22Rv1 (cell line): Measurements from ENCODE around the gene CDH16.

Source experiments
- ZFX ChIP-seq: fragments of 450-650 bp; IDR thresholded peaks from 2 replicates; pipeline ENCODE4 v1.6.1; 2017; ENCODE audit warnings: antibody characterized with exemption, borderline replicate concordance
- TF ChIP-seq, protein P1 (sequence below): fragments of 450-650 bp; IDR thresholded peaks from 2 replicates; pipeline ENCODE4 v1.5.1; 2017; ENCODE audit warnings: mild to moderate bottlenecking

DNA sequence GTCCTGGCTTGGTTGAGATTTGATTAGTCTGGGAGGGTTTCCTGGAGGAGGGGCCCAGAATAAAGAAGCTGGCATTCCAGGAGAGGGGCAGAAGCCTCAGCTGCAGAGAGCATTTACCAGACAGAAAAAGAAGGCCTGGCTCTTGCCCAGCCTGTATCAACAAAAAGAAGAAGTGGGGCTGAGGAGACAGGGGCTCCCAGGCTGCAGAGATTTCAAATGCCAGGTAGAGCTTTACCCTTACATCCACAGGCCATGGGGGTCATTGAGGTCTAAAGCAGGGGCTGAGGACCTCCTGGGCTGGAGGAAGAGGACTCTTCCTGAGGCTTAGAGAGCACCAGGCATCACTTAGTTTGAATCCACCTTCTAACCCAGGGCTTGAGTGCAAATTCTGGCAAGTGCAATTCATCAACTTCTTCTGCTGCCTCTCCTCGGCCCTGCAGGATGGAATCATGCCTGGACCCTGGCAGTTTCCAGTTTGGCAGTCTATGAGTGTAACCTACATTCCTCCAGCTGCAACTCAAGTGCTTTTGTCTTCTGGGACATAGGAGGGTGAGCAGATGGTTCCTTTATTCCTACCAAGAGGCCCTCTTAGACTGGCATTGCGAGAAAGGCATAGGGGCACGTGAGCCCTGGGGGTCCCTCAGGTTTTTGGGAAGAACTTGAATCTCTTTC lies 59.2 kb downstream of the CDH16 start:
- TF ChIP-seq, protein P1, sequence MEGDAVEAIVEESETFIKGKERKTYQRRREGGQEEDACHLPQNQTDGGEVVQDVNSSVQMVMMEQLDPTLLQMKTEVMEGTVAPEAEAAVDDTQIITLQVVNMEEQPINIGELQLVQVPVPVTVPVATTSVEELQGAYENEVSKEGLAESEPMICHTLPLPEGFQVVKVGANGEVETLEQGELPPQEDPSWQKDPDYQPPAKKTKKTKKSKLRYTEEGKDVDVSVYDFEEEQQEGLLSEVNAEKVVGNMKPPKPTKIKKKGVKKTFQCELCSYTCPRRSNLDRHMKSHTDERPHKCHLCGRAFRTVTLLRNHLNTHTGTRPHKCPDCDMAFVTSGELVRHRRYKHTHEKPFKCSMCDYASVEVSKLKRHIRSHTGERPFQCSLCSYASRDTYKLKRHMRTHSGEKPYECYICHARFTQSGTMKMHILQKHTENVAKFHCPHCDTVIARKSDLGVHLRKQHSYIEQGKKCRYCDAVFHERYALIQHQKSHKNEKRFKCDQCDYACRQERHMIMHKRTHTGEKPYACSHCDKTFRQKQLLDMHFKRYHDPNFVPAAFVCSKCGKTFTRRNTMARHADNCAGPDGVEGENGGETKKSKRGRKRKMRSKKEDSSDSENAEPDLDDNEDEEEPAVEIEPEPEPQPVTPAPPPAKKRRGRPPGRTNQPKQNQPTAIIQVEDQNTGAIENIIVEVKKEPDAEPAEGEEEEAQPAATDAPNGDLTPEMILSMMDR, result no peak
- TF ChIP-seq ZFX, result no peak
